DND-41 (cell line): Measurements from ENCODE around the gene CIBAR2.

Experiments used
- ATAC-seq: fragments of 200-7000 bp; cut with Tn5 transposase; 3 replicates; pipeline ENCODE4 v1.9.1; 2021; ENCODE audit warnings: low read depth; ENCODE audit not compliant: insufficient read depth
- DNase-seq: peaks from one replicate; pipeline ENCODE4 v3.0.0-alpha.2; 2020
- H2AFZ ChIP-seq: 2 replicates; pipeline ENCODE4 v1.6.0; 2012; ENCODE audit warnings: low read depth, low read length
- H3K27ac ChIP-seq: 2 replicates; pipeline ENCODE4 v1.5.1; 2012; ENCODE audit warnings: low read length, inconsistent platforms
- H3K27me3 ChIP-seq: fragments of 200-600 bp; sonication (generic); 2 replicates; pipeline ENCODE4 v1.6.0; 2012; ENCODE audit warnings: low read length, mild to moderate bottlenecking, inconsistent platforms; ENCODE audit not compliant: insufficient read depth, poor library complexity
- H3K36me3 ChIP-seq: 2 replicates; pipeline ENCODE4 v1.5.1; 2012; ENCODE audit warnings: low read length, inconsistent platforms; ENCODE audit not compliant: insufficient read depth
- H3K4me1 ChIP-seq: 2 replicates; pipeline ENCODE4 v1.5.1; 2012; ENCODE audit warnings: mild to moderate bottlenecking, low read length; ENCODE audit not compliant: insufficient read depth
- H3K4me2 ChIP-seq: 2 replicates; pipeline ENCODE4 v1.6.0; 2012; ENCODE audit warnings: mild to moderate bottlenecking, moderate library complexity, low read length, inconsistent platforms; ENCODE audit not compliant: insufficient read depth
- H3K4me3 ChIP-seq, 2 experiments: fragments of 200-600 bp in 1 of 2; shearing (Covaris generic) in 1 of 2; 2 replicates each; pipeline ENCODE4 v1.5.1; 2012 to 2016; ENCODE audit warnings: inconsistent platforms in 2 of 2, low read length in 2 of 2, mild to moderate bottlenecking in 2 of 2, low read depth in 1 of 2, moderate library complexity in 1 of 2
- H3K79me2 ChIP-seq: 2 replicates; pipeline ENCODE4 v1.6.0; 2012; ENCODE audit warnings: low read length, inconsistent platforms; ENCODE audit not compliant: insufficient read depth
- H3K9ac ChIP-seq: 2 replicates; pipeline ENCODE4 v1.6.0; 2012; ENCODE audit warnings: low read depth, mild to moderate bottlenecking, inconsistent platforms, low read length, moderate library complexity
- H3K9me3 ChIP-seq: 2 replicates; pipeline ENCODE4 v1.5.1; 2012; ENCODE audit warnings: low read length, moderate library complexity, mild to moderate bottlenecking, inconsistent platforms; ENCODE audit not compliant: insufficient read depth, severe bottlenecking
- H4K20me1 ChIP-seq: 2 replicates; pipeline ENCODE4 v1.6.0; 2012; ENCODE audit warnings: low read length; ENCODE audit not compliant: insufficient read depth
- CTCF ChIP-seq: IDR thresholded peaks from 2 replicates; pipeline ENCODE4 v1.5.1; 2012; ENCODE audit warnings: borderline replicate concordance, low read length, moderate library complexity, mild to moderate bottlenecking; ENCODE audit not compliant: poor library complexity, severe bottlenecking; ENCODE audit errors: extremely low read depth
- EZH2 ChIP-seq: IDR thresholded peaks from 3 replicates; pipeline ENCODE4 v1.6.1; 2012; ENCODE audit warnings: borderline replicate concordance, low read depth, mild to moderate bottlenecking, moderate library complexity, low read length, inconsistent platforms; ENCODE audit not compliant: severe bottlenecking

Gene CIBAR2

GRCh38 chr16:85051683-85052082 lies 60.6 kb downstream of the CIBAR2 start:
- TF ChIP-seq CTCF (no peak), EZH2 (no peak)
- DNase-seq (no peak), ATAC-seq (no peak)
- Histone ChIP-seq H4K20me1 (no peaks in the 10 kb centered on the region; the same call in 1 of the 2 replicates), H3K4me3 (no peak overlapping the region), H2AFZ (no peak overlapping the region), H3K27ac (no peak overlapping the region), H3K4me1 (peaks cover 23% of the 10 kb centered on the region), H3K9me3 (no peaks in the 10 kb centered on the region), H3K4me2 (no peak overlapping the region), H3K36me3 (no peaks in the 10 kb centered on the region), H3K9ac (no peak overlapping the region), H3K79me2 (no peaks in the 10 kb centered on the region), H3K27me3 (no peaks in the 10 kb centered on the region)

GRCh38 chr16:85051067-85051581 lies 61.1 kb downstream of the CIBAR2 start:
- no peak overlapping the region for H3K9ac ChIP-seq
- peaks cover 17% of the 10 kb centered on the region for H3K4me1 ChIP-seq
- H3K4me3 ChIP-seq = no peak overlapping the region

GRCh38 chr16:85049706-85050305 lies 62.5 kb downstream of the CIBAR2 start:
- TF ChIP-seq CTCF (no peak), EZH2 (no peak)
- H2AFZ ChIP-seq = no peak overlapping the region
- DNase-seq (no peak), ATAC-seq (no peak)
- H3K27ac ChIP-seq = no peak overlapping the region
- no peak overlapping the region for H3K9ac ChIP-seq
- H3K9me3 ChIP-seq = no peaks in the 10 kb centered on the region
- no peak overlapping the region for H3K4me3 ChIP-seq
- no peaks in the 10 kb centered on the region for H3K36me3 ChIP-seq
- H3K4me2 ChIP-seq = no peak overlapping the region
- no peaks in the 10 kb centered on the region for H3K79me2 ChIP-seq
- no peaks in the 10 kb centered on the region for H3K27me3 ChIP-seq
- no peaks in the 10 kb centered on the region; the same call in none of the 2 replicates for H4K20me1 ChIP-seq
- H3K4me1 ChIP-seq = peaks cover 4% of the 10 kb centered on the region

More at GRCh38 chr16:85051067-85051581, 61.1 kb downstream of the CIBAR2 start:
- no peak for ATAC-seq
- H3K27ac ChIP-seq = no peak overlapping the region
- no peaks in the 10 kb centered on the region for H3K9me3 ChIP-seq
- no peak overlapping the region for H3K4me2 ChIP-seq
- no peaks in the 10 kb centered on the region; the same call in 1 of the 2 replicates for H4K20me1 ChIP-seq
- DNase-seq = no peak
- TF ChIP-seq CTCF = no peak
- no peak for TF ChIP-seq EZH2
- no peaks in the 10 kb centered on the region for H3K36me3 ChIP-seq
- no peaks in the 10 kb centered on the region for H3K27me3 ChIP-seq
- H3K79me2 ChIP-seq = no peaks in the 10 kb centered on the region
- no peak overlapping the region for H2AFZ ChIP-seq
